GM23248 (cell line): Measurements from ENCODE around the gene TTC28. TPM values are rescaled to one million over a fixed set of nuclear protein-coding genes. Genes with fewer than 3 reads are reported as not detected.

Experiments used
- DNase-seq: peaks from one replicate; pipeline ENCODE4 v3.0.0-alpha.2; 2015
- H2AFZ ChIP-seq: fragments of 200-600 bp; sonication (generic); 2 replicates; pipeline ENCODE4 v1.6.1; 2016; ENCODE audit warnings: antibody characterized with exemption
- H3F3A ChIP-seq: fragments of 200-600 bp; sonication (generic); 2 replicates; pipeline ENCODE4 v1.6.1; 2016; ENCODE audit warnings: mild to moderate bottlenecking, antibody characterized with exemption, mixed run types; ENCODE audit not compliant: insufficient read depth
- H3K27ac ChIP-seq: fragments of 200-600 bp; sonication (generic); 2 replicates; pipeline ENCODE4 v1.5.1; 2016; ENCODE audit warnings: mild to moderate bottlenecking
- H3K27me3 ChIP-seq: fragments of 200-600 bp; sonication (generic); replicated peaks from 2 replicates; pipeline ENCODE4 v1.6.1; 2016; ENCODE audit warnings: mild to moderate bottlenecking; ENCODE audit not compliant: insufficient read depth
- H3K36me3 ChIP-seq: fragments of 200-600 bp; sonication (generic); 2 replicates; pipeline ENCODE4 v1.6.1; 2016; ENCODE audit warnings: low read depth, mild to moderate bottlenecking
- H3K4me1 ChIP-seq: fragments of 200-600 bp; sonication (generic); 2 replicates; pipeline ENCODE4 v1.6.1; 2016; ENCODE audit warnings: mild to moderate bottlenecking; ENCODE audit not compliant: insufficient read depth
- H3K4me2 ChIP-seq: fragments of 200-600 bp; sonication (generic); one replicate; pipeline ENCODE4 v1.6.1; 2016; ENCODE audit warnings: mild to moderate bottlenecking; ENCODE audit not compliant: unreplicated experiment
- H3K4me3 ChIP-seq: fragments of 200-600 bp; sonication (generic); 2 replicates; pipeline ENCODE4 v1.5.1; 2016; ENCODE audit warnings: mild to moderate bottlenecking
- H3K79me2 ChIP-seq: fragments of 200-600 bp; sonication (generic); 2 replicates; pipeline ENCODE4 v1.6.1; 2016; ENCODE audit warnings: mild to moderate bottlenecking; ENCODE audit not compliant: insufficient read depth
- H3K9ac ChIP-seq: fragments of 200-600 bp; sonication (generic); 2 replicates; pipeline ENCODE4 v1.6.1; 2016; ENCODE audit warnings: mild to moderate bottlenecking
- H3K9me2 ChIP-seq: fragments of 200-600 bp; sonication (generic); 2 replicates; pipeline ENCODE4 v1.6.1; 2016; ENCODE audit warnings: mixed run types, mild to moderate bottlenecking, moderate library complexity; ENCODE audit not compliant: insufficient read depth
- H3K9me3 ChIP-seq: fragments of 200-600 bp; sonication (generic); one replicate; pipeline ENCODE4 v1.6.1; 2017; ENCODE audit warnings: low read depth
- H4K20me1 ChIP-seq: fragments of 200-600 bp; sonication (generic); 2 replicates; pipeline ENCODE4 v1.6.0; 2016; ENCODE audit not compliant: insufficient read depth
- EZH2 ChIP-seq: fragments of 200-600 bp; sonication (generic); IDR thresholded peaks from 2 replicates; pipeline ENCODE4 v1.6.1; 2018; ENCODE audit warnings: antibody characterized with exemption, mild to moderate bottlenecking; ENCODE audit not compliant: insufficient read depth, poor library complexity, severe bottlenecking
- EZH2phosphoT487 ChIP-seq: fragments of 200-600 bp; sonication (generic); IDR thresholded peaks from 2 replicates; pipeline ENCODE4 v1.6.1; 2018; ENCODE audit warnings: antibody characterized with exemption, moderate library complexity, mild to moderate bottlenecking, low read depth; ENCODE audit not compliant: insufficient read depth
- WGBS, 2 experiments: methylation state at CpG; one replicate each; pipeline ENCODE4 v1.1.6; 2015 to 2017; ENCODE audit warnings: low lambda C conversion rate in 2 of 2, low coverage in 1 of 2; ENCODE audit errors: missing lambda C conversion rate in 2 of 2; 5-methylcytosine and 5-hydroxymethylcytosine counted together
- in situ Hi-C: fragments of 300-500 bp; cut with MboI; formaldehyde crosslinking; loops from 2 replicates; pipeline ENCODE4 v1.15.0; 2020
- polyA plus RNA-seq: library from polyadenylated mRNA; unstranded; fragments of >200 nt; fragmentation: Nextera tagmentation; extraction: Ambion mirVana; gene quantifications from 2 replicates; pipeline ENCODE4 v1.2.1, GENCODE V29; 2016
- total RNA-seq: library from RNA; depleted of rRNA; stranded (reverse); fragments of >200 nt; shearing (Covaris generic); gene quantifications from 2 replicates; pipeline ENCODE4 v1.2.3, GENCODE V29; 2014

The TTC28 gene
- total and polyA plus RNA-seq, 2 experiments from 2014 or later, result 12.5 to 41.9 TPM

GRCh38 chr22:27986937-27987336 is 692.7 kb downstream of the TTC28 start:
- no peak overlapping the region for H3K27ac ChIP-seq
- no peaks in the 10 kb centered on the region for H3K9me2 ChIP-seq
- no peaks in the 10 kb centered on the region for H3K79me2 ChIP-seq
- peaks cover 2% of the 10 kb centered on the region; the same call in 1 of the 2 replicates for H3K36me3 ChIP-seq
- no peaks in the 10 kb centered on the region for H3K9me3 ChIP-seq
- 97 to 98% methylated on average over 5 of the region's 5 CpGs for WGBS, 2 experiments
- no peak overlapping the region for H2AFZ ChIP-seq
- H3K4me1 ChIP-seq, result peaks cover 6% of the 10 kb centered on the region; the same call in 1 of the 2 replicates
- no peaks in the 10 kb centered on the region for H4K20me1 ChIP-seq
- TF ChIP-seq EZH2phosphoT487 (no peak), EZH2 (no peak)
- no peak overlapping the region for H3K9ac ChIP-seq
- H3K27me3 ChIP-seq, result no peaks in the 10 kb centered on the region
- H3K4me2 ChIP-seq, result no peak overlapping the region
- H3F3A ChIP-seq, result no peaks in the 10 kb centered on the region; the same call in 1 of the 2 replicates
- in situ Hi-C loops, result no loop called here
- no peak for DNase-seq
- no peak overlapping the region for H3K4me3 ChIP-seq

- WGBS, 2 experiments, result 74 to 76% methylated on average over 5 of the region's 5 CpGs
These were observed 693.2 kb downstream of the TTC28 start for GRCh38 chr22:27986459-27986858.

GRCh38 chr22:27985323-27986275 is 694.0 kb downstream of the TTC28 start:
- WGBS, 2 experiments, result 92 to 93% methylated on average over 12 of the region's 12 CpGs
- H3K79me2 ChIP-seq, result no peaks in the 10 kb centered on the region
- no peaks in the 10 kb centered on the region for H4K20me1 ChIP-seq
- H3K4me3 ChIP-seq, result no peak overlapping the region
- H3K27me3 ChIP-seq, result no peaks in the 10 kb centered on the region
- H3K27ac ChIP-seq, result no peak overlapping the region
- no peaks in the 10 kb centered on the region for H3K9me3 ChIP-seq
- DNase-seq, result no peak
- H3F3A ChIP-seq, result no peaks in the 10 kb centered on the region
- in situ Hi-C loops, result no loop called here
- H3K9me2 ChIP-seq, result no peaks in the 10 kb centered on the region
- peaks cover 6% of the 10 kb centered on the region; the same call in 1 of the 2 replicates for H3K4me1 ChIP-seq
- TF ChIP-seq EZH2phosphoT487 (no peak), EZH2 (no peak)
- H2AFZ ChIP-seq, result no peak overlapping the region
- no peak overlapping the region for H3K9ac ChIP-seq
- H3K36me3 ChIP-seq, result peaks cover 6% of the 10 kb centered on the region; the same call in 1 of the 2 replicates
- H3K4me2 ChIP-seq, result no peak overlapping the region

More at GRCh38 chr22:27986459-27986858, 693.2 kb downstream of the TTC28 start:
- no peak overlapping the region for H3K9ac ChIP-seq
- no peak overlapping the region for H2AFZ ChIP-seq
- H3K27me3 ChIP-seq, result no peaks in the 10 kb centered on the region
- H3K9me3 ChIP-seq, result no peaks in the 10 kb centered on the region
- no peak overlapping the region for H3K4me2 ChIP-seq
- H3K4me1 ChIP-seq, result peaks cover 6% of the 10 kb centered on the region; the same call in 1 of the 2 replicates
- no peaks in the 10 kb centered on the region for H3K79me2 ChIP-seq
- no peak overlapping the region for H3K27ac ChIP-seq
- peaks cover 6% of the 10 kb centered on the region; the same call in 1 of the 2 replicates for H3K36me3 ChIP-seq
- in situ Hi-C loops, result no loop called here
- no peak for TF ChIP-seq EZH2
- no peak for TF ChIP-seq EZH2phosphoT487
- H3K4me3 ChIP-seq, result no peak overlapping the region
- H4K20me1 ChIP-seq, result no peaks in the 10 kb centered on the region
- no peaks in the 10 kb centered on the region; the same call in 1 of the 2 replicates for H3F3A ChIP-seq
- no peak for DNase-seq
- H3K9me2 ChIP-seq, result no peaks in the 10 kb centered on the region

GRCh38 chr22:27984723-27985122 is 694.9 kb downstream of the TTC28 start:
- H3K36me3 ChIP-seq, result peaks cover 6% of the 10 kb centered on the region; the same call in 1 of the 2 replicates
- DNase-seq, result no peak
- 94% methylated on average over 9 of the region's 9 CpGs for WGBS, 2 experiments

More at GRCh38 chr22:27984723-27985122, 694.9 kb downstream of the TTC28 start:
- Histone ChIP-seq H3K27ac (no peak overlapping the region), H3K4me2 (no peak overlapping the region), H4K20me1 (no peaks in the 10 kb centered on the region), H3K27me3 (no peaks in the 10 kb centered on the region), H3K79me2 (no peaks in the 10 kb centered on the region), H2AFZ (no peak overlapping the region), H3K9ac (no peak overlapping the region), H3K9me3 (no peaks in the 10 kb centered on the region), H3F3A (no peaks in the 10 kb centered on the region), H3K4me1 (peaks cover 6% of the 10 kb centered on the region; the same call in 1 of the 2 replicates), H3K9me2 (no peaks in the 10 kb centered on the region), H3K4me3 (no peak overlapping the region)
- in situ Hi-C loops, result no loop called here
- TF ChIP-seq EZH2phosphoT487 (no peak), EZH2 (no peak)
